HuH-7 (cell line): ENCODE measurements around the gene CLTCL1.

Experiments used
- DNase-seq: peaks from one replicate; pipeline ENCODE4 v3.0.0; 2011; ENCODE audit warnings: low spot score

CLTCL1 gene

DNA sequence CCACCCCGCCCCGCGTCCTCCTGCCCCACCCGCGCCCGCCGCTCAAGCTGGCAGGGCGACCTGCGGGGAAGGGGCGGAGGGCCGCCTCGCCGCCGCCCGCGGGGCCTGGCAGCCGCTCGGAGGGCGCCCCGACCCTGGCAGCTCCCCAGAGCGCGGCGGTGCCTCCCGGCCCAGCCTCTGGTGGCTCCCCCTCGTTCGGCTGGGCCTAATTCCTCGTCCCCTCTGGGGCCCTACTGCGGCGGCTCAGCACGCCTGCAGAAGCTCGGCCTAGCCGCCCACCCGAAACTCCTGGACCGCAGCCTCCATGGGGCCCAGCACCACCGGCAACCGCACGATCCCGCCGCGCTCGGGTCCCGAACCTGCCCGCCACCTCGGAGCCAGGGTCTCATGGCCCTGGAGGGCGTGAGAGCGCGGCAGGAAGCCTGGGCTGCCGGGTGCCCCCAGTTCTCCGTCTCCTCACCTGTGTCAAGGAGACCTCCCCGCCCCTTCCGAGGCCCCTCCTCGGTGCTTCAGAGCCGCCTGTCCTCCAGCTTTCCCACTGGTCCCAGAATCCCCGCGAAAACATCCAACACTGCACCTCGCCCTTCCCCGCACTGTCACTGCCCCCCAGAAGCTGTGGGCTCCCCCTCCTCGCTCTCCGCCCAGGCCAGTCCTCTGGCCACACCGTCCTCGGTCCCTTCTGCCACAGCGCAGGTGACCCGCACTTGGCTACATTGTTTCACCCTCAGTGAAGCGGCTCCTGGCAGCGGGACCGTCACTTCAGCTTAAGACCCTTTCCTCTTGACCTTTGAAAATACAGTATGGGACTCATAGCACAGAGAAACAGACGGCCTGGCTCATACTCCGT, 140.8 kb downstream of the CLTCL1 start:
- no peak for DNase-seq

DNA sequence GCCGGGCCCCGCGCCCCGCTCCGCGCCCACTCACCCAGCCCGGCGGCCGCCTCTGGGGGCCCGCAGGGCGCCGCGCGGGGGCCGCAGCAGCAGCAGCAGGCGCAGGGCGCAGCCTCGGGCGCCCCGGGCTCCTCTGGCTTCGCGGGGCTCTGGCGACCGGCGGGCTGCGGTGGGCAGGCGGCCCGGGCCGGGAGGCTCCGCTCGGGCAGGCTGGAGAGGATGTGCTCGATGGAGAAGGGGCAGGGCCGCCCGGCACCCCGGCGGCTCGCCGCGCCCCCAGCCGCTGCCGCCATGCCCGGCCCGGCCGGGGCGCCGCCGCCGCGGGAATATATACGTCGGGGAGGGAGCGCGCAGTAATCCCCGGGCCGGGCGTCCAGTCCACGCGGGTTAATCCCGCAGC, 141.5 kb downstream of the CLTCL1 start, which contains the start of gene GSC2:
GSC2 (minus strand) TSS at position 302 of the 400 bp plus-strand sequence; CDS start at position 293, 9 bp downstream.
- DNase-seq: no peak

DNA sequence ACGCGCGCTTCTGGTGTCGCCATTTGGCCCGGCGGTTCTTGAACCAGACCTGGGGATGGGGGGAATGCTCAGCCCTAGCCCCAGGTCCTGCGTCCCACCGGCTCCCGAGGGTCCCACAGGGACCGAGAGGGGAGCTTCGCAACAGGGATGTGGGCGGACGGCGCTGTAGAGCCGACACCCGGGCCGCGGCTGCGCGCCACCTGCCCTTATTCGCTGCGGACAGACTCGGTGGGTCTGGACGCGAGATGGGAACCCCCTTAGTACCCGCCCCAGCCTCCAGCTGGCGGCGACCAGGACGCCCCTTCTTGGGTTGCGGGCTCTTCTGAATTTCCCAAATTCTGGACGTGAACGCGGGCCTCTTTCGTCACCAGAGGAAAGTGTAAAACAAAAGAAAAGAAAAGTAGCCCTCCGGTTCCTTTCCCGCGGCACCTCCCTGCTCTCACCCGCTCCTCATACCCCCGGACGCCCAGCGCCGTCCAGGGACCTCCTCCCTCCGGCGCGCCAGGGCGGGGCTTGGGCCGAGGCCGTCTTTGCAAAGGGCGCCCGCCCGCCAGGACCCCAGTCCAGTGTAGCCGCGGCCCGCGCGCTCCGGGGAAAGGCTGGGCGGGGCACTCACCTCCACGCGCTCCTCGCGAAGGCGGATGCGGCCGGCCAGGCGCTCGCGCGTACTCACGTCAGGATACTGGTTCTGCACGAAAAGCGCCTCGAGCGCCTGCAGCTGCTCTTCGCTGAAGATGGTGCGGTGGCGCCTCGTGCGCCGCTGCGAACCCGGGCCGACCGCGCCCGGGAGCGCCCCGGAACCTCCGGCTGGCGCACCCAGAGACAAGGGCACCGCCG, 142.3 kb downstream of the CLTCL1 start:
- no peak for DNase-seq

GRCh38 chr22:19148417-19149046, 143.0 kb downstream of the CLTCL1 start:
- no peak for DNase-seq

DNA sequence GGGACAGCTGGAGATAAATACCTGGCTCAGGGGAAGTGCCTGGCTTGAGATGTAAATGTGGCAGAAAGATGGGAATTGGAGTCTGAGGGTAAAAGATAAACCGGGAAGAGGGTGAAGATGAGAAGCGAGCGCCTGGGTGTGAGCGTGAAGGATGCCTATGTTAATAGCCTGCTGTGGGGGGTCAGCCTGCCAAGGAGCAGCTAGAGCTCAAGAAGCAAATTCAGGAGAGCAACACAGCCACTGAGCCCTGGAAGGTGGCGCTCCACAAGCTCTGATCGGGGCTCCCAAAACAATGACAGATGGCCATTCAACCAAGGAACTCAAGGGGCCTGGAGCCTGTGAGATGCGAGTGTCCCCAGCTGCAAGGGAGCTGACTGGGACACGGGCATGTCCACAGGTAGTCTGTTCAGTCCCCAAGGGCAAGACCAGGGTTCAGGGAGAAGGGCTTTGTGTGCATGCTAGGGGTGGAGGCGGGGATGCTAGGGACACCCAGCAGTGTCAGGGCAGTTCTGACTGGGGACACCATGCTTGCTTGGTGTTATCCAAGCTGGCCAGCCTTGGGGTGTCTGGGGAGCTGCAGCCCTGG, 144.2 kb downstream of the CLTCL1 start:
- DNase-seq: no peak

- no peak for DNase-seq
Measured at GRCh38 chr22:19146215-19146968, 145.1 kb downstream of the CLTCL1 start.

DNA sequence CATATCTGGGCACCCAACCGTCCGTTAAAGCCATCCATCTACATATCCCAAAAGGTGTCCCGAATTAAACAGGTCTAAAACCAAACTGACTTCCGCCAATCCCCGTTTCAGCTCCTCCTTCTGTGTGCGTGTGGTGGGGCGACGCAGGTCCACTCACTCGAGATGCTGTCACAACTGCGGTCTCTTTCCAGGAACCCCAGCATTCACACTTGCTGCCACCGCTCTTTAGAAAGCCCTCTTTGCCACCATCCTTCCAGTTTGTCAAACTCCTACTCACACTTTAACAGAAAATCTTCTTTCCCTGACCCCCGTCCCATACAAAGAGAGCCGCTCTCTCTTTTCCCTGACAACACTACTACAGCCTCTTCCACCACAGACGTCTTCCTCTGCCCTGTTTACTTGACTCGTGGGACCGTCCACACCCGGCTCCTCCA, 147.5 kb downstream of the CLTCL1 start:
- DNase-seq: no peak

- DNase-seq: no peak
Measured at GRCh38 chr22:19143212-19143611, 148.3 kb downstream of the CLTCL1 start.

DNA sequence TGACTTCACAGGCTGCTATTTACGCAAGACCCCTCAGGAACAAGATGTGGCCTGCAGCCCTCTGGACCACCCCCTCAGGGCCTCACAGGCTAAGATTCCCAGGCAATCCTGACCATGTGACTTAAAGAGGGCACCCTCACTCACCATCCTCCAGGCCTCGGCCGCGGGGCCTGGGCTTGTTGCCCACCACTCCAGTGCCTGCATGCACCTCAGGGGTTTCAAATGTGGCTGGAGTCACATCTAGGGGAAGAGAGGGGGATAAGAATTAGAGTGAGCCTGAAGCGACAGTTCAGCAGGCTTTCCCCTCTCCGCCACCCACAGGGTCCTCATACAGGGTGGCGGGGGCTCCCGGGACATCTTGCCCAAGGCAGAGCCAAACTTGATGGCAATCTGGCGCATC, 149.1 kb downstream of the CLTCL1 start:
- DNase-seq: no peak

GRCh38 chr22:19139974-19140373, 151.5 kb downstream of the CLTCL1 start:
- no peak for DNase-seq

DNA sequence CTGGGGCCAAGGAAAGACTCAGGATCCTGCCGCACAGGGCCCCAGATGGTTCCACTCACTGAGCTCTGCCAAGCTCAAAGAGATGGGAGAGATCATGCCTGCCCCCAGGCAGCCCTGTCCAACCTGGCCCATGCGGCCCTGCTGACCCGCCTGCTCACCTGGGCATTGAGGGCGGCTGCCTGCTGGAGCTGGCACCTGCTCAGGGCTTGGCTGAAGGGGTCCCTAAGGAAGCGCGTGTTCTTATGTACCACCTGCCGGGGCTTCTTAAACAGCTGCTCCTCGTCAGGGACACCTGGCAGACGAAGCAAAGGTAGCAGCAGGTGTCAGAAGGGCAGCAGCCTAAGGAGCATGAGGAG, 152.5 kb downstream of the CLTCL1 start:
- DNase-seq: no peak

DNA sequence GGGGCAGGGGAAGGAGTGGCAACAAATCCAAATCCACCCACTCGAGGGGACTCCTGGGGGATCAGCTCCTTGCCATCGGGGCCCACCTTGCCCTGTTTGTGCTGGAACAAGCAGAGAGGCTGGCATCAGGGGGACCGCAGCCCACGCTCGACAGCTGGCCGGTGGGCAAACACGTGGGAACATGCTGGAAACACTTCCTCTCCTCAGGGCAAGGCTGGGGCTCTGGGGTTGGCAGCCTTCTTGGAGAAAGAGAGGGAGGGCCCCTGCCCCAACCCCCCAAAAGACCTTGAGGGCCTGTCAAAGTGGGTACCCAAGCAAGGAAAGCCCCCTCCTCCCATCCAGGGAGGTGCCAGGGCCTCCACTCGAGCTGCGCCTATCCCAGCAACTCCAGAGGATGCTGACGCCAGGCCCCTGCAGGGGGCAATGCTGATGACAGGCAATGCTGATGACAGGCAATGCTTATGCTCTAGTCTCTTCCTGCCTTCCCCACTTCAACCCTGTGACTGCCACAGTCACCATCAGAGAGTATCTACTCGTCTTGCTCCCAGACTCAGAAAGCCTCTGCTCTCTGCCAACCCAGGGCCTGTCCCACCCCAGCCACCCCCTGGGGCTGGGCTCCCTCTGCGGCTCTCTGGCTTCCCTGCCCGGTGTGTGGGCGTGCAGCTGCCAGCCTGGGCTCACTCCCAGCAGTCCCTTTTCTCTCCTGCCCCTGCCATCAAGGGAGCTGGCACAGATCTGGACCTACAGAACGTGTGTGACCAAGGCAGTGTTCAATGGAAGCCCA, 153.1 kb downstream of the CLTCL1 start:
- DNase-seq: no peak

GRCh38 chr22:19137384-19138216, 153.9 kb downstream of the CLTCL1 start:
- no peak for DNase-seq

GRCh38 chr22:19136915-19137314, 154.6 kb downstream of the CLTCL1 start:
- no peak for DNase-seq

GRCh38 chr22:19134874-19135273, 156.6 kb downstream of the CLTCL1 start:
- DNase-seq: no peak

DNA sequence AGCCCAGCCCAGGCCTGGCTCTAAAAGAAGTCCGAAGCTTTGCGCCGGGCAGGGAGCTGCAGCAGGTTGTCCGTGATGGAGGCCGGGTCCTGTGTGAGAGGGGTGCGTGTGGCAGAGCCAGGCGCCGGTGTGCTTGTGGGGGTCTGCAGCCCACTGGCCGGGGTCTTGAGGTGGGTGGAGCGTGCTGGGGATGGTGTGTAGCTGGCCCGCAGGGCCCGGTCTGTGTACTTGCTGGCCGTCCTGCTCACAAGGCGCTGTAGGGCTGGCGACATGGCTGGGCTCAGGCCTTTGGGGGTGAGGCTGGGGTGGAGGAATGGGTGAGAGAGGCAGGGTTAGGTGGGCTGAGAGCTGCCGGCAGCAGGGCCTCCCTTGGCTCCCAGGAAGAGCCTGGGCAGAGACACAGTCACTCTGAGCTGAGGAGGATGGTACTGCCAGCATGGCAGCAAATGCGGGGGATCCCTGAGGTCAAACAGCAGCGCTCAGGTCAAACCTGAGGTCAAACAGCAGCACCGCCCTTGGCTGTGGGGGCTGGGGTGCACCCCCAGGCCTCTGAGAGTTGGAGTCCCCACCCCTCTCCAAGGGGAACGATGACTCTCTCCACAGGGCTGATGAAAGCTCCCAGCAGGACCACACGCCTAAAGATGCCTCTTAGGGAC, 157.2 kb downstream of the CLTCL1 start:
- DNase-seq: no peak

DNA sequence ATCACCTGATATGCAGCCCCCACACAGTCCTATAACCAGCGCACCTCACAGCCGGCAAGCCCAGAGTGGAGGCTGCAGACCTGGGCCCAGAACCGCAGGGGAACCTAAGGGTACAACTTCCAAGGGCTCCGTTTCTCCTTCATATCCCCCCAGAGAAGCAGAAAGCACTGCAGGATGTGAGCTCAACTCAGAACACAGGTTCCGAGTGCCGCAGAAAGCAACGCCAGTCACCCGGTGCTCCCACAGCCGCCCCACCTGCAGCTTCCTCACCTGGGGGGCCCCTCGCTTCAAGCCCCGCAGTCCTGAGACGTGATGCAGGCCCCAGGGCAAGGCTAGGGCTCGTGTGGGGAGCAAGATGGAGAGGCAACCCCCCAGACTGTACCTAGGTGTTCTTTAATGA, 158.0 kb downstream of the CLTCL1 start:
- DNase-seq: no peak

GRCh38 chr22:19132693-19133400, 158.7 kb downstream of the CLTCL1 start:
- no peak for DNase-seq

DNA sequence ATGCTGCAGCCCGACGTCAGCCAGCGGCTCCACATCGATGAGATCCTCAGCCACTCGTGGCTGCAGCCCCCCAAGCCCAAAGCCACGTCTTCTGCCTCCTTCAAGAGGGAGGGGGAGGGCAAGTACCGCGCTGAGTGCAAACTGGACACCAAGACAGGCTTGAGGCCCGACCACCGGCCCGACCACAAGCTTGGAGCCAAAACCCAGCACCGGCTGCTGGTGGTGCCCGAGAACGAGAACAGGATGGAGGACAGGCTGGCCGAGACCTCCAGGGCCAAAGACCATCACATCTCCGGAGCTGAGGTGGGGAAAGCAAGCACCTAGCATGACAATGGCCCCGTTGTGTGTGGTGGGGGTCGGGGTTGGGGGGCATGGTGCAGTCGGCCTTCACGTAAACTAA, 159.4 kb downstream of the CLTCL1 start:
- DNase-seq: no peak
